GM19395 (cell line): ENCODE data around the gene LRP1-AS.

Source experiments
- ATAC-seq: cut with Tn5 transposase; IDR thresholded peaks from one replicate; pipeline ENCODE4 v1.9.1; 2021; ENCODE audit warnings: mild to moderate bottlenecking, moderate library complexity; ENCODE audit not compliant: unreplicated experiment

Gene LRP1-AS

DNA sequence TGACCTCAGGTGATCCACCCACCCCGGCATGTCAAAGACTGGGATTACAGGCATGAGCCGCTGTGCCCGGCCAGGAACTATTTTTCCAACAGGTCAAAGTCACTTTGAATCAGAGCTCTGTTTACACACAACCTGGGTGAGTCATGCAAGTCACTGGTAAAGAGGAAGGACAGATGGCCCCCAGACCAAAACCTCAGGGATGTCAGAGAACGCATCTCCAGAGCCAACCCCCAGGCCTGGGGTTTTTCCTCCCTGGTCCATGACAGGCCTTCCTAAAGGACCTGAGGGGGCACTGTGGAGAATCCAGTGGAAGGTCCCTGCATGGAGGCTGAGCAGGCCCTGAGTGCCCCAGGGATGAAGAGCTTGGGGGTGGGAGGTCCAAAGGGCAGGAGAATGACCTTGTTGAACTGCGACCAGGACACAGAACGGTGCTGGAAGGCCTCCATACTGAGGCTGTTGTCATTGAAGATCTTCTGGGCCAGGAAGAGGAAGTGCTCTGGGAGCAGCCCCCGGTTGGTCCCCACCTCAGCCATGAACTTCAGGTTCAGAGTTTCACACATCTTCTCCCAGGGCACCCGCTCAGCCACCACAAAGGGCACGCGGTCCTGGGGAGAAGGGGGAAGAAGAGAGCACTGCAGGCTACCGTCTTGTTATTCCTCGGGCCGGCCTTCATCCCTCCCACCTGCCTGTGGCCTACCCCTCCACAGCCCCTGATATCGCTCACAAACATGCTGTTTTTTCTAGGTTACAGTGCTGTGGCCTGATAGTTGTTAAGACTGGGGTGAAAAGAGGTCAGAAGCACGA lies 45.3 kb downstream of the LRP1-AS start:
- no peak for ATAC-seq

GRCh38 chr12:57099766-57100165 lies 47.7 kb downstream of the LRP1-AS start:
- no peak for ATAC-seq

GRCh38 chr12:57099047-57099714 lies 48.2 kb downstream of the LRP1-AS start:
- no peak for ATAC-seq

DNA sequence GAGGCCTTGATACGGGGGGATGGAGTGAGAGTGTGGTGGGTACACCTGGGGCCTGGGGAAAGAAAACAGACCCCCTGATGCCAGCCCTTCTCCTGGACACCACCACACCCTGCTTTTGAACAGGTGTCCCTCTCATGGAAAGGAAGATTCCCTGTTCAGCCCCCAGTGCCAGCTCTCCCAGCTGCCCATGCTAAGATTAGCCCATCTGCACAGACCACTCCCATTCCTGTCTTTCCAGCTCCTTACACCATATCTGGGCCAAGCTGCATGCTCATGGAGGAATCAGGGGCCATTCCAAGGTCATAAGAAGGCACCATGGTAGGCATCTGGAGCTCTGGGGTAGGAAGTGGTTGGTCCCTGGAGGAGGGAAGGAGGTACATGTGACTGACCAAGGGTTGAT lies 48.9 kb downstream of the LRP1-AS start:
- ATAC-seq: no peak

GRCh38 chr12:57097554-57097835 lies 49.9 kb downstream of the LRP1-AS start:
- no peak for ATAC-seq

DNA sequence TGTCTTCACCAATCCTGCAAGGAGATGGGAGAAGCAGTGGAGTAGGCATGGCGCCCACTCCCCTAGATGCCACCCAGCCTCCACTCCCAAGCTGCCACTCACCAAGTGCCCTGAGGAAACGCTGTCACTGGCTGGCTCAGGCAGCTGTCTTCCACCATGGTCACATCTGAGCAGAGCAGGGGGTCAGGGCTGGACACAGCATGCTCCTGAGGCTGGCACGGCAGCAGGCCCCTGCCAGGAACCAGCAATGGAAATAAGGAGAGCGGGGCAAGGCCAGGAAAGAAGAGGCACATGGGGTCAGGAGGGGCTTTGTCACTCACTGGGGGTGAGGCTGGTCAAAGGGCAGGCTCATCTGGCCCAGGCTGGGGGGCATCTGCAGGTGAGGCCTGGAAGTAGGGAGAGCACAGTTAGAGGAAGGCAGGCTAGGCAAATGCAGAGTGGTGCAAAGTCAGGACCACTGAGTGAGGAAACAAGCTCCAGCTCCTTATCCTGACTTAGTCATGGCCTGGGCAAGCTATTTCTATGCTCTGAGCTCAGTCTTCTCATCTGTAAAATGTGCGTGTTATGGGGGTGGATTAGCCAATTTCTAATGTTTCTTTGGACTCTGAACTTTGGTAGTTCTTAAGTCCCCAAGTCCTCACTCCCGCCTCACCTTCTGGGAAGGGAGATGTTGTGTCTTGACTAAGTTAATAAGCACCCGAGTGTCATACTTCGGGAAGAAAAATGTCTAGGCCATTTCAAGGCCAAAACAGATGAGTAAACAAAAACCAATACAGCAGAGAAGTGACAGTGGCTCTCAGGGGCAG lies 50.5 kb downstream of the LRP1-AS start:
- no peak for ATAC-seq

DNA sequence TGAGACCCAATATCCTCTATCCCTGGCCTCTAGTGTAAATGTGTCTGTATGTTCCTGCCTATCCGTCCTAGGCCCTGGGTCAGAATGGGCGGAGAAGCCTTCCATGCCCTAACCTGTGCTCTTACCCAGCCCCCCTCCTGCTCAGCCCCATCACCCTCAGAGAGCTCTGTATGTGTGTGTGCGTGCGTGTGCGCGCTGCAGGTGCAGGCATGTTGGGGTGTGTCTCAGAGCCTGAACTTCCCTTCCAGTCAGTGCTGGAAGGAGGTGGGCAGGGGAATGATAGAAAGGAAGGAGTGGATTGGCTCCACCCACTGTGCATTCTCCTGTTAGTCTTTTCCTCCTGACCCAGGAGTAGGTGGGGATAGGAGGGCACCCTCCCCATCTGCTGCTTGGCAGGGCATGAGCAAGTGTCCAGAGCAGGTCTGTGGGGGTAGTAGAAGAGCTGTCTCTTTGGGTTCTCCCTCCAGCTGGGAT lies 51.3 kb downstream of the LRP1-AS start:
- no peak for ATAC-seq

- ATAC-seq: no peak
Observed at GRCh38 chr12:57095440-57095839, 52.0 kb downstream of the LRP1-AS start.
